NCI-H1092 (cell line): Measurements from ENCODE around the gene TCOF1.

Source experiments
- DNase-seq: peaks from one replicate; lab custom pipeline; 2025; lab: John Stamatoyannopoulos, UW

Gene TCOF1

DNA sequence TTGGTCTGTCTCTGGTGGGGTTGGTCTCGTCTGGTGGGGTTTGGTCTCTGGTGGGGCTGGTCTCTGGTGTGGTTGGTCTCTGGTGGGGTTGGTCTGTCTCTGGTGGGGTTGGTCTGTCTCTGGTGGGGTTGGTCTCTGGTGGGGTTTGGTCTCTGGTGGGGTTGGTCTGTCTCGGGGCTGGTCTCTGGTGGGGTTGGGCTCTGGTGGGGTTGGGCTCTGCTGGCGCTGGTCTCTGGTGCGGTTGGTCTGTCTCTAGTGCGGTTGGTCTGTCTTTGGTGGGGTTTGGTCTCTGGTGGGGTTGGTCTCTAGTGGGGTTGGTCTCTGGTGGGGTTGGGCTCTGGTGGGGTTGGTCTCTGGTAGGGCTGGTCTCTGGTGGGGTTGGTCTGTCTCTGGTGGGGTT lies 71.5 kb downstream of the TCOF1 start:
- DNase-seq: no peak

- no peak for DNase-seq
Measured at GRCh38 chr5:150429410-150429873, 71.9 kb downstream of the TCOF1 start.

DNA sequence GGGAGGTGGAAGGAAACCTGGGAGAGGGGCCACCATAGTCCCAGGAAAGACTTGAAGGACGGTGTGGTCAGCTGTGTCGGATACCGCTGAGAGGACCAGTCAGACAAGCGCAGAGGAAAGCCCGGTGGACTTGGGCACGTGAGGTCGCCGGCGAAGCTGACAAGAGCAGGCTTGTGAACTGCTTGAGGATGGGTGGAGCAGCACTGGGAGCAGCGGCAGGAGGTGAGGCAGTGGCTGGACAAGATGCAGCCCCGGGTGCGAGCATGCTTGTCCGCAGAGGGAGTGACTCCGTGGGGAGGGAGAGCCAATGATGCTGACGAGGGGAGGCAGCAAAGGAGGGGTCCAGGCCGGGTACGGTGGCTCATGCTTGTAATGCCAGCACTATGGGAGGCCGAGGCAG lies 73.6 kb downstream of the TCOF1 start:
- no peak for DNase-seq

DNA sequence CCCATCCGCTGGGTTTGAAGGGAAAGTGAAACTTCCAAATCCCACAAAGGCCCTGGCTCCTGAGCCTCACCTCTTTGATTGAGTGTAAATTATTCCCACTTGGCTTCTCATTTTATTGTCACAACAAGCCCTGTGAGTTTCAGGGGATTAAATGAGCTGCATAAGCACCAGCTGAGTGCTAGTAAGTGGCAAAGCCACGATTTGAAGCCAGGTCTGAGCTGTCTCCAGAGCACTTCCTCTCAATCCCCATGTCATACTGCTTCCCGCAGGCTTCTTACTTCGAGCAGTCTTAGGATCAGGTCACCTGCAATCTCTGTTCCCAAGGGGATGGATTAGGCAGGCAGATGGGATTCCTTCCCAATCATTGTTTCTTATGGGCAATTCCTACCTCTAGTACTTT lies 74.1 kb downstream of the TCOF1 start:
- no peak for DNase-seq

DNA sequence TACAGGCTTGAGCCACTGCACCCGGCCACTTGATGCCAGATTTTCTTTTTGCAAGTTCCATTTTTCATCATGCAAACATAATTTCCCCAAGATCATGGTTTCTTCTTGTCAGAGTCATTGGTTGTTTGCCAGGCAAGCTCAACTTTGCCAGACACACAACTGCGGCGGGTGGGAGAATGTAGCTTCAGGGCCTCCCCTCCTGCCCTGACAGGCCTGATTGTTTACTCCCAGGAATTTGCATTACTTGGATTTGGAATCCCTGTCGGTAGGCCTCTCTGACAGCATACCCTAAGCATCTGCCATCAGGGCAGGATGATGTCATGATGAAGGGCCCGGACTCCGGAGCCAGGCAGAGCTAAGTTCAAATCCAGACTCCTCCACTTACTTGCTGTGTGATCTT lies 77.0 kb downstream of the TCOF1 start:
- no peak for DNase-seq

DNA sequence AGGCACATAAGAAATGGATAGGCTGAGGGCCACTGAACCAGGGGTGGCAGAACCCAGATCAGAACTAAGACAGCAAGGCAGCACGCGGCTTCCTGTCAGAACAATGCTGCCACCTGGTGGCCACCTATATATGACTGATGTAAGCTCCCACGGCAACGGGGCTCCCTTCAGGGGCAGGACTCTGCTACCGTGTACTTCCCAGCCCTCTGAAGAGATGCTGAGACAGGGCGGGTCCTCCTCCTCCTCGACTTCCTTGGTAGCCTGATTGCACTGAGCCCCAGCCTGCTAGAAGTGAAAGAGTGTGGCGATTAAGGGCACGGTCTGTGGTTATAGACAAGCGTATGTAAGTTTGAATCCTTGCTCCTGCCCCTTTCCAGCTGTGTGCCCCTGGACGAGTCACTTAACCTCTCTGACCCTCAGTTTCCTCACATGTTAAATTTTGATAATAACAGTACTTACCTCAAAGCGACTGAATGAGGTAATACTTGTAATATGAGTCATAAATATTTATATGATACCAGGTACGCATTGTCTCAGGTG lies 78.7 kb downstream of the TCOF1 start:
- DNase-seq: peak; percentile 72

- no peak for DNase-seq
Measured at GRCh38 chr5:150438873-150439546, 81.5 kb downstream of the TCOF1 start.

DNA sequence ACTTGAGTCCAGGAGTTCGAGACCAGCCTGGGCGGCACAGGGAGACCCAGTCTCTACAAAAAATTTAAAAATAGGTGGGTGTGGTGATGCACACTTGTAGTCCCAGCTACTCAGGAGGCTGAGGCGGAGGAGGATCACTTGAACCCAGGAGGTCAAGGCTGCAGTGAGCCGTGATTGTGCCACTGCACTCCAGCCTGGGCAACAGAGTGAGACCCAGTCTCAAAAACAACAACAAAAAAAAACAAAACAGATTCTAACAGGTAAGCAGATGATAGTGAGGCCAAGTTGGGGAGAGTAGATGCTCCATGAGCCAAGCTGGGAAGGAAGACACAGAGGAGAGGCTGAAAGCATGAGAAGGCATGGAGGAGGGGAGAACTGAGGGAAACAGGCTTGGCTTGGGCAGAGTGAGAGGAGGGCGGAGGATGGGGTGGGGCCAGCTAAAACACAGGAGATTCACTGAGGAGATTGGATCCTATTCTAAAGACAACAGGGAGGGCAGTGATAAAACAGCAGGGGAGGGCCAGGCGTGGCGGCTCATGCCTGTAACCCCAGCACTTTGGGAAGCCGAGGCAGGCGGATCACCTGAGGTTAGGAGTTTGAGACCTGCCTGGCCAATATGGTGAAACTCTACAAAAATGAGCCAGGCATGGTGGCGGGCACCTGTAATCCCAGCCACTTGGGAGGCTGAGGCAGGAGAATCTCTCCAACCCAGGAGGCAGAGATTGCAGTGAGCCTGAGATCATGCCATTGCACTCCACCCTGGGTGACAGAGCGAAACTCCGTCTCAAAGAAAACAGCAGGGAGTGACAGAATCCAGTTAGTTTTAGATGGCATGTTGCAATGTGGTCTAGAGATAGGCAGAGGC lies 83.7 kb downstream of the TCOF1 start:
- DNase-seq: no peak

DNA sequence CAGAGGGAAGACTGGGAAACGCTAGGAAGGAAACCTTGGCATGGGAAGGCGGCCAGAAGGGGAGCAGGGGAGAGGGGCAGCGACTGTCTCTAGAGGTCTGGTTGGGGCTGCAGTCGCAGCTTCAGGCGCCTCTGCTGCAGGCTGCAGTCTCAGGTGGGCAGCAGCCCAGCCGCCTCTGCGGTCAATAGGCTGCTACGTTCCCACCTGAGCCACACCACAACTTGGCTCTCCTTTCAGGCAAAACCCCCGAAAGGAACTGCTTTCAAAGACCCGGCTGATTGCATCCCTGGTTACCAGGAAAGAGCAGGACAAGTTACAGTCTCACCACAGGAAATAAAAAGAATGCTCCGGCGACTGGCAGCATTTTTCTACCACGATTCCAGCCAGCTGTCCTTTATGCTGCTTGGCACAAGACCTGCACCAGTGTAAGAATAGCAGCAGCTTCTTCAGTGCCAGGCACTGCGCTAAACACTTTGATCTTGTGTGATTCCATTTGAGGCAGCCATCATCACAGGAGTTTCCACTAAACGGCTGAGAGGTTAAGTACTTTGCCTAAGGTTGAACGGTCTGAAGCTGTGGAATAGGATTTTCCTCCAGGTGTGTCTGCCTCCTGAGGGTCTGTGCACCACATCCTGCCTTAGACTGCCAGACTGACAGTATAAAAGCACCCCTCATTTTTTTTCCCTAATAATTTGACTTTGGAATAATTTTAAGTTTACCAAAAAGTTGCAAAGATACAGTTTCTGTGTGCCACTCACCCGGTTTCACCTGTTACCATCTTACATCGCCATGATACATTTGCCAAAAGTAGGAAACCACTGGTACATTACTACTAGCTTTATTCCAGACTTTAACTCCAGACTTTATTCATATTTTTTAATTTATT lies 84.6 kb downstream of the TCOF1 start:
- no peak for DNase-seq

DNA sequence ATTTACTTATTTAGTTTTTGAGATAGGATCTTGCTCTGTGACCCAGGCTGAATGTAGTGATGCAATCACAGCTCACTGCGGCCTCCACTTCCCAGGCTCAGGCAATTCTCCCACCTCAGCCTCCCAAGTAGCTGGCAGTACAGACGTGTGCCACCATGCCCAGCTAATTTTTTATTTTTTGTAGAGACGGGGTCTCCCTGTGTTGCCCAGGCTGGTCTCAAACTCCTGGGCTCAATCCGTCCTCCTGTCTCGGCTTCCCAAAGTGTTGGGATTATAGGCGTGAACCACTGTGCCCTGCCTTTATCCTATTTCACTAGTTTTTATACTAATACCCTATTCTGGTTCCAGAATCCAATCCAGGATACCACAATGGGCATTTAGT lies 85.2 kb downstream of the TCOF1 start:
- no peak for DNase-seq

DNA sequence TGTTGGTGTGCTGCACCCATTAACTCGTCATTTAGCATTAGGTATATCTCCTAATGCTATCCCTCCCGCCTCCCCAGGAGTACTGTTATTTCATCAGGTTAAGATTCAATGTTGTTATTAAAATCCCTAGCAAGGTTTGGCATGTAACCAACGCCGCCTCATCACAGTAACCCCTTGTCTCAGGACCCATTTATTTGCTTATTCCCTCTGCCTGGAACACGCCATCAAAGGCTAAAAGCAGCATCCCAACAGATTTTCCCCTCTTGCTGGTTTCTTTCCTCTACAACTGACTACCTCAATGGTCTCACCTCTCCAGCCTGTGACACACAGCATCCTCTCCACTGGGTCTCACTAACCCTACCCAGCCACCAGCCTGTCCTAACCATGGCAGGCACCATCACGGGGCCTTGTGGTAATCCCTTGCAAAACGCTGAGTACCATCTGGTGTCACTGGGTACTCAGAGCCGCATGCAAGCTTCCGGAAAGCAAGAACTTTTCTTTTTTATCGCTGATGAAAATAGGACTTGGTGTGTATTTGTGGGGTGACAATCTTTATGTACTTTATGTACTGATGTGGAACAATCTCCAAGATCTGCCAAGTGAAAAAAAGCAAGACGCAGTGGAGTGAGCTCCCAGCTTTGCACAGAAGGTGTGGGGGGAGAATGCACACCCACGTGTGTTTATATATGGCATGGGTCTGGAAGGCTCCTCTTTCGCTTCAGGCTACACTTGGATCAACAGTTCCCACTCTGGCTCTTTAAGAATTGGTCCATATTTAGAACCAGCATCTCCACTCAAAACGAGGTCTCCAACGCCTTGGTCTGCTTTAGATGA lies 86.0 kb downstream of the TCOF1 start:
- no peak for DNase-seq

GRCh38 chr5:150444770-150445169 lies 87.3 kb downstream of the TCOF1 start:
- DNase-seq: no peak

- no peak for DNase-seq
Measured at GRCh38 chr5:150446088-150446487, 88.6 kb downstream of the TCOF1 start.

DNA sequence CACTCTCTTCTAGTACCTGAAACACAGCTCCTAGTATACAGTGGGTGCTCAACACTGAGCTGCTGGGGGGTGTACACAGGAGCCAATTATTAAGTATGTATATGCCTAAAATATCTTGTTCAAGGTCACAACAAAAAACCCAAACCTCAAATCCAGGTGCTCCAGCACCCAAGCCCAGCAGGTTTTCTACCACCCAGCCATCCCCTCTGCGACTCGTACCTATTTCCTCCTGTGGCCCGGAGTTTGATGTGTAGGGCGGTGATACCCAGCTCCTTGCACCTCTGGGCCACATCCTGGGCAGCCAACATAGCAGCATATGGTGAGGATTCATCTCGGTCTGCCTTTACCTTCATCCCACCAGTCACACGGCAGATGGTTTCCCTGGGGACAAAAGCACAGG lies 89.1 kb downstream of the TCOF1 start:
- DNase-seq: no peak

DNA sequence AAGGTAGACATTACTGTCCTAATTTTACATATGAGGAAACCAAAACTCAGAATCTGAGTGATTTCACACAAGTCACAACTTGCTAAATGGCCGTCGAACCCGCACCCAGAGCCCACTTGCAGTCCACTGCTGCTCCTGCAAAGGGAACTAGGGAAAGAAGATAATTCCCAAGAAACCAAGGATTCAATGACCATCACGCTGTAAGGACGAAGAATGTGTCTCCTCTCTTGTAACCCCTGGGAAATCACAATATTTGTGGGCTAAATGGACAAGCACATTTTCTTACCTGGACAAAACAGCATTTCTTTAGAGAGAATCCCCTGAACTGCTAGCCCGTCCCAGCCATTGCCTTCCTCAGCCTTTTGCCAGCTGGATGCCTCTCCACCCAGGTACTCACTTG lies 89.7 kb downstream of the TCOF1 start:
- DNase-seq: no peak

- no peak for DNase-seq
Measured at GRCh38 chr5:150448334-150448733, 90.8 kb downstream of the TCOF1 start.

- no peak for DNase-seq
Measured at GRCh38 chr5:150448952-150449516, 91.5 kb downstream of the TCOF1 start.
